ENCODE results near the gene TPSAB1.

GRCh38 chr16:1277151-1277598 lies 36.7 kb downstream of the TPSAB1 start:
- no peak for TF ChIP-seq CTCF (IDR thresholded peaks at IDR 0.05; ENCODE audit: low read depth, low read length)
- no peak for TF ChIP-seq MYC (IDR thresholded peaks at IDR 0.05; ENCODE audit: low read depth, low read length)
- TF ChIP-seq POLR2A (IDR thresholded peaks at IDR 0.05; ENCODE audit: extremely low read depth, insufficient read length), result no peak
